Measurements from ENCODE around the gene PDS5B. TPM values are rescaled to one million over a fixed set of nuclear protein-coding genes. Genes with fewer than 3 reads are reported as not detected.

The PDS5B gene
- total and polyA plus RNA-seq, 4 donors = 3.6 to 24.3 (median 12.9) TPM

GRCh38 chr13:32610977-32611376 lies 24.7 kb downstream of the PDS5B start (continued):
- TF ChIP-seq ATF3 (IDR thresholded peaks at IDR 0.05) (no peak), YY1 (IDR thresholded peaks at IDR 0.05) (no peak), RXRA (IDR thresholded peaks at IDR 0.05) (no peak), EGR1 (IDR thresholded peaks at IDR 0.05; ENCODE audit: low read depth in 2 of 2) (no peak)

- Histone ChIP-seq H3K27ac (ENCODE audit: low read depth in 1 of 2, low read length in 2 of 2) (no peak overlapping the region), H3K4me3 (ENCODE audit: low read depth in 1 of 3, low read length in 3 of 3) (no peak overlapping the region), H3K9ac (ENCODE audit: low read depth in 1 of 2, low read length in 2 of 2) (no peak overlapping the region), H3K4me1 (ENCODE audit: control insufficient read depth in 4 of 4, insufficient read depth in 4 of 4, low read length in 3 of 4) (peaks cover 0 to 8% (median 0%) of the 10 kb centered on the region in 4 donors), H3K9me3 (ENCODE audit: control insufficient read depth in 4 of 4, low read length in 3 of 4) (no peaks in the 10 kb centered on the region), H3K36me3 (ENCODE audit: control insufficient read depth in 4 of 4, insufficient read depth in 3 of 4, low read depth in 1 of 4, low read length in 3 of 4) (no peaks in the 10 kb centered on the region), H3K27me3 (ENCODE audit: control insufficient read depth in 4 of 4, insufficient read depth in 4 of 4, low read length in 3 of 4) (no peaks in the 10 kb centered on the region)
- WGBS = 86% methylated on average over 5 of the region's 5 CpGs
- TF ChIP-seq REST (IDR thresholded peaks at IDR 0.05) = no peak
- no peak for TF ChIP-seq GABPA (IDR thresholded peaks at IDR 0.05 in 1 of 2, conservative IDR thresholded peaks at IDR 0.05 in 1 of 2)
- TF ChIP-seq SP1 (IDR thresholded peaks at IDR 0.05) = no peak
- TF ChIP-seq YY1 (IDR thresholded peaks at IDR 0.05) = no peak
- no peak for TF ChIP-seq RXRA (IDR thresholded peaks at IDR 0.05)
- TF ChIP-seq HNF4G (IDR thresholded peaks at IDR 0.05) = no peak
- no peak for TF ChIP-seq RAD21 (IDR thresholded peaks at IDR 0.05)
- TF ChIP-seq JUND (IDR thresholded peaks at IDR 0.05) = no peak
- no peak for TF ChIP-seq NR2F2 (IDR thresholded peaks at IDR 0.05)
- TF ChIP-seq HNF4A (conservative IDR thresholded peaks at IDR 0.05) = no peak
- no peak for TF ChIP-seq ATF3 (IDR thresholded peaks at IDR 0.05)
- no peak for TF ChIP-seq CTCF (IDR thresholded peaks at IDR 0.05; ENCODE audit: low read depth, low read length, missing input control)
- no peak for TF ChIP-seq FOXA2 (IDR thresholded peaks at IDR 0.05)
- no peak for TF ChIP-seq MAX (IDR thresholded peaks at IDR 0.05)
- no peak for DNase-seq (ENCODE audit: low spot score)
Measured at GRCh38 chr13:32616883-32617511, 30.7 kb downstream of the PDS5B start.

Data from liver (tissue), 9 donors.